Hindlimb muscle (tissue), 1 donor: ENCODE results near the gene MTX1. TPM values are rescaled to one million over a fixed set of nuclear protein-coding genes. Genes with fewer than 3 reads are reported as not detected.

ENCODE experiments used
- DNase-seq: peaks from one replicate; pipeline ENCODE4 v3.0.0-alpha.2; 2013
- polyA plus RNA-seq: library from polyadenylated mRNA; unstranded; fragments of 120-200 nt; gene quantifications from one replicate; pipeline ENCODE4 v1.2.1, GENCODE V29; 2013; ENCODE audit not compliant: insufficient read length

MTX1 gene
- polyA plus RNA-seq, 1 donor, result 18.0 TPM

- no peak for DNase-seq
Observed at GRCh38 chr1:155174324-155175280, 33.9 kb upstream of the MTX1 start.

- DNase-seq, result no peak
Observed at GRCh38 chr1:155175281-155175926, 33.1 kb upstream of the MTX1 start.

- DNase-seq, result no peak
Observed at GRCh38 chr1:155175927-155176371, 32.5 kb upstream of the MTX1 start.

GRCh38 chr1:155176544-155177071, 31.9 kb upstream of the MTX1 start:
- peak; percentile 67 for DNase-seq

GRCh38 chr1:155177192-155177917, 31.1 kb upstream of the MTX1 start:
- DNase-seq, result no peak

GRCh38 chr1:155177918-155178281, 30.6 kb upstream of the MTX1 start:
- no peak for DNase-seq

- DNase-seq, result no peak
Observed at GRCh38 chr1:155178441-155179111, 29.9 kb upstream of the MTX1 start.

GRCh38 chr1:155179112-155180031, 29.1 kb upstream of the MTX1 start:
- DNase-seq, result no peak

GRCh38 chr1:155181371-155182051, 27.0 kb upstream of the MTX1 start:
- DNase-seq, result no peak

GRCh38 chr1:155182052-155182550, 26.4 kb upstream of the MTX1 start:
- DNase-seq, result no peak

- DNase-seq, result no peak
Observed at GRCh38 chr1:155183775-155184221, 24.7 kb upstream of the MTX1 start.

- DNase-seq, result no peak
Observed at GRCh38 chr1:155184351-155184811, 24.1 kb upstream of the MTX1 start.

- no peak for DNase-seq
Observed at GRCh38 chr1:155184835-155185782, 23.4 kb upstream of the MTX1 start.

- no peak for DNase-seq
Observed at GRCh38 chr1:155185783-155186066, 22.8 kb upstream of the MTX1 start.

- no peak for DNase-seq
Observed at GRCh38 chr1:155186067-155186793, 22.3 kb upstream of the MTX1 start.

- DNase-seq, result no peak
Observed at GRCh38 chr1:155186794-155187455, 21.6 kb upstream of the MTX1 start.

GRCh38 chr1:155187456-155187891, 21.0 kb upstream of the MTX1 start:
- DNase-seq, result no peak

- no peak for DNase-seq
Observed at GRCh38 chr1:155188268-155188667, 20.2 kb upstream of the MTX1 start.
